ENCODE results near the gene PKN3.

DNA sequence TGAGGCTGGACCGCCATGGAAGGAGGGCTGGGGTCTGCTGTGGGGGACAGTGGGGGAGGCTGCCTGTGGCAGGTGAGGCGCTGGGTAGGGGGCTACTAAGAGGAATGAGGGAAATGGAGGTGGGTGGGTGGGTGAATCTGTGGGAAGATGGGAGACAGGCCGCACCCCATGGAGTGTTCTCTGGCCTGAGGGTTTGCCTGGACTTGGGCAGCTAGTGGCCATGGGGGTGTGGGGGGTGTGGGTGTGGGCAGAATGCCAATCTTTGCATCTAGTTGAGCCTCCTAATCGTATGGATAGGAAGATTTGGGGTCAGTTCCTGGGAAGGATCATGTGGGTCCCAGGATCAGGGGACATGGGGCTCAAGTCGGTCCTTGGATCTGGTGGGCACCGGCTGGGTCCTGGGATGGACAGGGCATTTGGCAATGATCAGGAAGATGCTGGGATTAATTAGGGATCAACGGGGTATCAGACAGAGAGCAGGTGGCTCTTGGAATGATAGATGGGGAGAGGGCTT lies 21.1 kb downstream of the PKN3 start:
- TF ChIP-seq, protein P1, sequence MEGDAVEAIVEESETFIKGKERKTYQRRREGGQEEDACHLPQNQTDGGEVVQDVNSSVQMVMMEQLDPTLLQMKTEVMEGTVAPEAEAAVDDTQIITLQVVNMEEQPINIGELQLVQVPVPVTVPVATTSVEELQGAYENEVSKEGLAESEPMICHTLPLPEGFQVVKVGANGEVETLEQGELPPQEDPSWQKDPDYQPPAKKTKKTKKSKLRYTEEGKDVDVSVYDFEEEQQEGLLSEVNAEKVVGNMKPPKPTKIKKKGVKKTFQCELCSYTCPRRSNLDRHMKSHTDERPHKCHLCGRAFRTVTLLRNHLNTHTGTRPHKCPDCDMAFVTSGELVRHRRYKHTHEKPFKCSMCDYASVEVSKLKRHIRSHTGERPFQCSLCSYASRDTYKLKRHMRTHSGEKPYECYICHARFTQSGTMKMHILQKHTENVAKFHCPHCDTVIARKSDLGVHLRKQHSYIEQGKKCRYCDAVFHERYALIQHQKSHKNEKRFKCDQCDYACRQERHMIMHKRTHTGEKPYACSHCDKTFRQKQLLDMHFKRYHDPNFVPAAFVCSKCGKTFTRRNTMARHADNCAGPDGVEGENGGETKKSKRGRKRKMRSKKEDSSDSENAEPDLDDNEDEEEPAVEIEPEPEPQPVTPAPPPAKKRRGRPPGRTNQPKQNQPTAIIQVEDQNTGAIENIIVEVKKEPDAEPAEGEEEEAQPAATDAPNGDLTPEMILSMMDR (optimal IDR thresholded peaks at IDR 0.05 in 1 of 3, IDR thresholded peaks at IDR 0.05 in 1 of 3, conservative IDR thresholded peaks at IDR 0.05 in 1 of 3; ENCODE audit: extremely low read depth in 1 of 3, insufficient read depth in 2 of 3, low read length in 3 of 3): no peak
- no peak for TF ChIP-seq EZH2 (IDR thresholded peaks at IDR 0.05; ENCODE audit: low read length)
